AG09319 (cell line): ENCODE results near the gene SDCBP2.

Experiments used
- DNase-seq: peaks from one replicate; pipeline ENCODE4 v3.0.0-alpha.2; 2010; ENCODE audit warnings: low read depth; ENCODE audit errors: extremely low read depth
- CTCF ChIP-seq: IDR thresholded peaks from 2 replicates; pipeline ENCODE4 v1.5.1; 2011; ENCODE audit warnings: low read depth, mild to moderate bottlenecking, inconsistent platforms, low read length, moderate library complexity

The SDCBP2 gene

GRCh38 chr20:1292620-1293019, 36.3 kb downstream of the SDCBP2 start:
- DNase-seq = no peak
- no peak for TF ChIP-seq CTCF

- TF ChIP-seq CTCF = no peak
- DNase-seq = no peak
Measured at GRCh38 chr20:1291191-1291741, 37.7 kb downstream of the SDCBP2 start.

GRCh38 chr20:1287787-1288569, 41.0 kb downstream of the SDCBP2 start:
- DNase-seq = no peak
- no peak for TF ChIP-seq CTCF

GRCh38 chr20:1287306-1287705, 41.6 kb downstream of the SDCBP2 start:
- no peak for DNase-seq
- TF ChIP-seq CTCF = no peak

GRCh38 chr20:1286267-1287024, 42.5 kb downstream of the SDCBP2 start:
- DNase-seq = no peak
- no peak for TF ChIP-seq CTCF

- no peak for DNase-seq
- no peak for TF ChIP-seq CTCF
Measured at GRCh38 chr20:1283522-1284510, 45.1 kb downstream of the SDCBP2 start.
